HG02973 (cell line): ENCODE results near the gene GNB1L.
"Not testable (repeated sequence)": the region's sequence is repeated elsewhere in the genome, so short reads cannot be mapped to it uniquely, and the experiment has no call there.

Experiments used
- ATAC-seq: cut with Tn5 transposase; IDR thresholded peaks from one replicate; pipeline ENCODE4 v1.9.1; 2021; ENCODE audit warnings: moderate library complexity; ENCODE audit not compliant: unreplicated experiment

GNB1L gene

GRCh38 chr22:19784384-19785175 lies 70.1 kb downstream of the GNB1L start:
- ATAC-seq: no peak

GRCh38 chr22:19783586-19784383 lies 70.9 kb downstream of the GNB1L start:
- ATAC-seq: no peak

GRCh38 chr22:19782533-19782932 lies 72.1 kb downstream of the GNB1L start:
- no peak for ATAC-seq

- ATAC-seq: no peak
These were observed 74.9 kb downstream of the GNB1L start for GRCh38 chr22:19779685-19780268.

GRCh38 chr22:19779011-19779421 lies 75.7 kb downstream of the GNB1L start:
- no peak for ATAC-seq

- not testable (repeated sequence) for ATAC-seq
These were observed 77.5 kb downstream of the GNB1L start for GRCh38 chr22:19777192-19777591.

GRCh38 chr22:19776433-19777031 lies 78.1 kb downstream of the GNB1L start:
- ATAC-seq: no peak

GRCh38 chr22:19775496-19776325 lies 79.0 kb downstream of the GNB1L start:
- no peak for ATAC-seq

- ATAC-seq: no peak
These were observed 80.0 kb downstream of the GNB1L start for GRCh38 chr22:19774628-19775027.

GRCh38 chr22:19773470-19774040 lies 81.1 kb downstream of the GNB1L start:
- no peak for ATAC-seq

GRCh38 chr22:19772673-19773469 lies 81.8 kb downstream of the GNB1L start:
- ATAC-seq: peak; percentile 57

- ATAC-seq: no peak
These were observed 82.3 kb downstream of the GNB1L start for GRCh38 chr22:19772422-19772672.

GRCh38 chr22:19770349-19771220 lies 84.1 kb downstream of the GNB1L start:
- ATAC-seq: no peak

GRCh38 chr22:19769393-19769715 lies 85.3 kb downstream of the GNB1L start:
- no peak for ATAC-seq

GRCh38 chr22:19767427-19768341 lies 87.0 kb downstream of the GNB1L start:
- ATAC-seq: no peak

GRCh38 chr22:19766511-19767426 lies 87.9 kb downstream of the GNB1L start:
- no peak for ATAC-seq

GRCh38 chr22:19766240-19766510 lies 88.5 kb downstream of the GNB1L start:
- ATAC-seq: no peak
